Activated naive CD8-positive, alpha-beta T cell (primary cell): Measurements from ENCODE around the gene HSPBAP1.
"Not testable (repeated sequence)": the region's sequence is repeated elsewhere in the genome, so short reads cannot be mapped to it uniquely, and the experiment has no call there.

ENCODE experiments used
- H3K27ac Mint-ChIP-seq: one replicate; pipeline ENCODE4 v1.8.0; 2021; ENCODE audit warnings: mixed read lengths
- H3K27me3 Mint-ChIP-seq: one replicate; pipeline ENCODE4 v1.8.0; 2021; ENCODE audit warnings: mixed read lengths
- H3K36me3 Mint-ChIP-seq: one replicate; pipeline ENCODE4 v1.8.0; 2021; ENCODE audit warnings: mixed read lengths
- H3K4me1 Mint-ChIP-seq: one replicate; pipeline ENCODE4 v1.8.0; 2021; ENCODE audit warnings: low read depth, mixed read lengths
- H3K4me3 Mint-ChIP-seq: one replicate; pipeline ENCODE4 v1.8.0; 2021; ENCODE audit warnings: mild to moderate bottlenecking, mixed read lengths
- H3K9me3 Mint-ChIP-seq: one replicate; pipeline ENCODE4 v1.8.0; 2021; ENCODE audit warnings: low read depth, mixed read lengths

Gene HSPBAP1

GRCh38 chr3:122770521-122771202 lies 23.0 kb downstream of the HSPBAP1 start:
- Mint-ChIP-seq H3K36me3 (peaks cover 9% of the 10 kb centered on the region), H3K27me3 (no peaks in the 10 kb centered on the region), H3K9me3 (no peaks in the 10 kb centered on the region), H3K4me3 (no peak overlapping the region), H3K4me1 (no peaks in the 10 kb centered on the region), H3K27ac (no peak overlapping the region)

GRCh38 chr3:122767540-122768372 lies 25.9 kb downstream of the HSPBAP1 start:
- H3K27me3 Mint-ChIP-seq = no peaks in the 10 kb centered on the region
- no peaks in the 10 kb centered on the region for H3K9me3 Mint-ChIP-seq
- no peak overlapping the region for H3K4me3 Mint-ChIP-seq
- H3K27ac Mint-ChIP-seq = no peak overlapping the region
- no peaks in the 10 kb centered on the region for H3K4me1 Mint-ChIP-seq
- peaks cover 10% of the 10 kb centered on the region for H3K36me3 Mint-ChIP-seq

GRCh38 chr3:122766430-122766829 lies 27.2 kb downstream of the HSPBAP1 start:
- no peaks in the 10 kb centered on the region for H3K9me3 Mint-ChIP-seq
- H3K4me3 Mint-ChIP-seq = no peak overlapping the region
- no peaks in the 10 kb centered on the region for H3K4me1 Mint-ChIP-seq
- H3K27ac Mint-ChIP-seq = no peak overlapping the region
- H3K27me3 Mint-ChIP-seq = no peaks in the 10 kb centered on the region
- peaks cover 12% of the 10 kb centered on the region for H3K36me3 Mint-ChIP-seq

GRCh38 chr3:122760453-122761271 lies 33.0 kb downstream of the HSPBAP1 start:
- Mint-ChIP-seq H3K4me1 (no peaks in the 10 kb centered on the region), H3K27me3 (no peaks in the 10 kb centered on the region), H3K36me3 (peaks cover 6% of the 10 kb centered on the region), H3K27ac (no peak overlapping the region), H3K9me3 (no peaks in the 10 kb centered on the region), H3K4me3 (no peak overlapping the region)

- H3K36me3 Mint-ChIP-seq = peaks cover 8% of the 10 kb centered on the region
- no peak overlapping the region for H3K27ac Mint-ChIP-seq
- H3K27me3 Mint-ChIP-seq = no peaks in the 10 kb centered on the region
- H3K4me3 Mint-ChIP-seq = no peak overlapping the region
- no peaks in the 10 kb centered on the region for H3K4me1 Mint-ChIP-seq
- H3K9me3 Mint-ChIP-seq = no peaks in the 10 kb centered on the region
Measured at GRCh38 chr3:122758877-122759560, 34.6 kb downstream of the HSPBAP1 start.

- no peaks in the 10 kb centered on the region for H3K4me1 Mint-ChIP-seq
- H3K27me3 Mint-ChIP-seq = no peaks in the 10 kb centered on the region
- no peaks in the 10 kb centered on the region for H3K9me3 Mint-ChIP-seq
- H3K27ac Mint-ChIP-seq = no peak overlapping the region
- peaks cover 17% of the 10 kb centered on the region for H3K36me3 Mint-ChIP-seq
- H3K4me3 Mint-ChIP-seq = no peak overlapping the region
Measured at GRCh38 chr3:122755491-122755890, 38.1 kb downstream of the HSPBAP1 start.

GRCh38 chr3:122754929-122755328 lies 38.7 kb downstream of the HSPBAP1 start:
- H3K27me3 Mint-ChIP-seq = no peaks in the 10 kb centered on the region

GRCh38 chr3:122748347-122748746 lies 45.3 kb downstream of the HSPBAP1 start:
- no peaks in the 10 kb centered on the region for H3K9me3 Mint-ChIP-seq
- no peak overlapping the region for H3K4me3 Mint-ChIP-seq
- H3K27ac Mint-ChIP-seq = no peak overlapping the region
- no peaks in the 10 kb centered on the region for H3K27me3 Mint-ChIP-seq
- H3K4me1 Mint-ChIP-seq = no peaks in the 10 kb centered on the region
- peaks cover 29% of the 10 kb centered on the region for H3K36me3 Mint-ChIP-seq

More at GRCh38 chr3:122754929-122755328, 38.7 kb downstream of the HSPBAP1 start:
- Mint-ChIP-seq H3K27ac (no peak overlapping the region), H3K4me3 (no peak overlapping the region), H3K4me1 (no peaks in the 10 kb centered on the region), H3K9me3 (no peaks in the 10 kb centered on the region), H3K36me3 (peaks cover 18% of the 10 kb centered on the region)

GRCh38 chr3:122747295-122747694 lies 46.3 kb downstream of the HSPBAP1 start:
- H3K9me3 Mint-ChIP-seq, H3K27me3 Mint-ChIP-seq, H3K27ac Mint-ChIP-seq, H3K4me3 Mint-ChIP-seq, H3K4me1 Mint-ChIP-seq: not testable (repeated sequence)
- H3K36me3 Mint-ChIP-seq = peaks cover 33% of the 10 kb centered on the region

- Mint-ChIP-seq H3K4me1 (no peaks in the 10 kb centered on the region), H3K4me3 (no peak overlapping the region), H3K9me3 (peaks cover 4% of the 10 kb centered on the region), H3K27me3 (no peaks in the 10 kb centered on the region), H3K27ac (no peak overlapping the region), H3K36me3 (peaks cover 39% of the 10 kb centered on the region)
Measured at GRCh38 chr3:122745369-122746021, 48.1 kb downstream of the HSPBAP1 start.

- peaks cover 4% of the 10 kb centered on the region for H3K9me3 Mint-ChIP-seq
- H3K36me3 Mint-ChIP-seq = peaks cover 51% of the 10 kb centered on the region
- no peak overlapping the region for H3K27ac Mint-ChIP-seq
- no peak overlapping the region for H3K4me3 Mint-ChIP-seq
- H3K4me1 Mint-ChIP-seq = no peaks in the 10 kb centered on the region
- H3K27me3 Mint-ChIP-seq = no peaks in the 10 kb centered on the region
Measured at GRCh38 chr3:122743581-122744120, 50.0 kb downstream of the HSPBAP1 start.

- H3K4me1 Mint-ChIP-seq = peaks cover 2% of the 10 kb centered on the region
- H3K4me3 Mint-ChIP-seq = no peak overlapping the region
- H3K9me3 Mint-ChIP-seq = peaks cover 4% of the 10 kb centered on the region
- H3K27me3 Mint-ChIP-seq = no peaks in the 10 kb centered on the region
- H3K27ac Mint-ChIP-seq = no peak overlapping the region
- H3K36me3 Mint-ChIP-seq = peaks cover 51% of the 10 kb centered on the region
Measured at GRCh38 chr3:122742234-122742633, 51.4 kb downstream of the HSPBAP1 start.

GRCh38 chr3:122739172-122739571 lies 54.5 kb downstream of the HSPBAP1 start:
- Mint-ChIP-seq H3K4me1 (peaks cover 2% of the 10 kb centered on the region), H3K9me3 (peaks cover 4% of the 10 kb centered on the region), H3K4me3 (no peak overlapping the region), H3K27me3 (no peaks in the 10 kb centered on the region), H3K36me3 (peaks cover 41% of the 10 kb centered on the region), H3K27ac (no peak overlapping the region)
